GM18499 (cell line): Measurements from ENCODE around the gene MCOLN2.
"Not testable (repeated sequence)": the region's sequence is repeated elsewhere in the genome, so short reads cannot be mapped to it uniquely, and the experiment has no call there.

Experiments
- ATAC-seq: cut with Tn5 transposase; IDR thresholded peaks from one replicate; pipeline ENCODE4 v1.9.1; 2021; ENCODE audit warnings: moderate number of reproducible peaks; ENCODE audit not compliant: insufficient read depth, unreplicated experiment

MCOLN2 gene

GRCh38 chr1:84912726-84913554, 84.0 kb downstream of the MCOLN2 start:
- ATAC-seq = no peak

GRCh38 chr1:84908746-84909464, 88.0 kb downstream of the MCOLN2 start:
- not testable (repeated sequence) for ATAC-seq

- ATAC-seq = no peak
Measured at GRCh38 chr1:84907095-84907827, 89.7 kb downstream of the MCOLN2 start.

DNA sequence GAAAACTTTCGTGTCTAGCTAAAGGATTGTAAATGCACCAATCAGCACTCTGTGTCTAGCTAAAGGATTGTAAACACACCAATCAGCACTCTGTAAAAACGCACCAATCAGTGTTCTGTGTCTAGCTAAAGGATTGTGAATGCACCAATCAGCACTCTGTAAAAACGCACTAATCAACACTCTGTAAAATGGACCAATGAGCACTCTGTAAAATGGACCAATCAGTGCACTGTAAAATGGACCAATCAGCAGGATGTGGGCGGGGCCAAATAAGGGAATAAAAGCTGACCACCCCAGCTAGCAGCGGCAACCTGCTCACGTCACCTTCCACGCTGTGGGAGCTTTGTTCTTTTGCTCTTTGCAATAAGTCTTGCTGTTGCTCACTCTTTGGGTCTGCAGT, 94.2 kb downstream of the MCOLN2 start:
- not testable (repeated sequence) for ATAC-seq

GRCh38 chr1:84899969-84900368, 96.9 kb downstream of the MCOLN2 start:
- ATAC-seq = no peak

GRCh38 chr1:84896279-84896678, 100.6 kb downstream of the MCOLN2 start:
- no peak for ATAC-seq

DNA sequence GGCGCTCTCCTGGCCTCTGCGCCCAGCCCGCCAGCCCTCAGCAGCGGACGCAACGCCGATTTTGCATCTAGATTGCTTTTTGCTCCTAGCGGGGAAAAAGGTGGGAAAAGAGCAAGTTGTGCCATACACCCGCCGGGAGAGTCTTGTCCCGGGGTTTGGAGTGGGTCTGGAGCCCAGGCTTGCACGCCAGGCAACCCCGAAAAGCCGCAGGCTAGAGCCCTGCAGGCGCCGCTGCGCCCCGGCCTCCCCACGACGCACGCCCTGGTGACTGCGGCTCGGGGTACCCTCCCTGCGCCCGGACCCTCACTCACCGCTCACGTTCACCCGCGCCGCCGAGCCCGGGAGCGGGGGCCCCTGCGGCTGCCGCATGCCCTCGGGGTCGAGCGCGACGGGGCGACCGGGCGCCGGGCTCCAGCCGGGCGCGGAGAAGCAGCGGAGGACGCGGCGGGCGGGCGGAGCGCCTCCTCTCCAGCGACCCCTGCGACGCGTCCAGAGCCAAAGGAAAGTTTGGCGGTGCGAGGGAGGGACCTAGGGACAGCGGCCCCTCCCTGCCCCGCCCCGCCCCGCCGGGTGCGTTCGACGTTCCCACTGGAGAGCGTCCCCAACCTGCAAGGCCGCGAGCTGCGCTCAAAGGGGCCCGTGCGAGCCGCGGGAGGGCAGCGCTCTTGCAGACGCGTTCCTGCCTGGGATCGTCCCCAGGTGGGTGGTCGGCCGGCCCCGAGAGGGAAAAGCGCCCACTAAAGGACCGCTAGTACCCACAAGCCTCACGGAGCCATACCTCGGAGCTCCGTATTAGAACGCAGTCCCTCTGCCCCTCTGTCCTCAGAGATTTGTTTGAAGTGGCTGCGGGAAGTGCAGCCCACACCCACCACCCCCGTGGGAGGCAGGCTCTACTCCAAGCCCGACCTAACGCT, 104.0 kb downstream of the MCOLN2 start, which contains the start of gene LPAR3:
Gene LPAR3, minus strand, starts transcription at position 502 of the 914 bp plus-strand sequence. CDS start 27,086 bp downstream, outside the sequence.
- ATAC-seq = no peak

DNA sequence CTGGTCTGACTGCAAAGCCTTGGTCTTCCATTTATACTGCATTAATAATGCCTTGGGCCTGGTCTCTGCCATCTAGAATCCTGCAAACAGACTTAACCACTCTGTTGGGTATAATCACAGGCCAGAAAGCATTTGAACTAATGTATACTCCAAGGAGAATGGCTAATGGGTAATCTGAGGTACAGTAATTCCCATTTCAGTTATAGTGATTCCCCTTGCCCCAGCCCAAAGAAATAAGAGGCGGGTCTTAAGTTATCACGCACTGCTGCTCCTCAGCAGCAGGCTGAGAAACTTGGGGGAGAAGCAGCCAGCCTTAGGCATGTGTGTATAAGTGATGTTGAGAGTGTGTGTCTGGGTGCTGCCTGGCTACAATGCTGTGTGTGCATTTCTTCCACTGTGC, 106.3 kb downstream of the MCOLN2 start:
- ATAC-seq = no peak

- ATAC-seq = no peak
Measured at GRCh38 chr1:84889437-84889836, 107.5 kb downstream of the MCOLN2 start.

- ATAC-seq = no peak
Measured at GRCh38 chr1:84888753-84889152, 108.2 kb downstream of the MCOLN2 start.

GRCh38 chr1:84887261-84887934, 109.5 kb downstream of the MCOLN2 start:
- no peak for ATAC-seq

DNA sequence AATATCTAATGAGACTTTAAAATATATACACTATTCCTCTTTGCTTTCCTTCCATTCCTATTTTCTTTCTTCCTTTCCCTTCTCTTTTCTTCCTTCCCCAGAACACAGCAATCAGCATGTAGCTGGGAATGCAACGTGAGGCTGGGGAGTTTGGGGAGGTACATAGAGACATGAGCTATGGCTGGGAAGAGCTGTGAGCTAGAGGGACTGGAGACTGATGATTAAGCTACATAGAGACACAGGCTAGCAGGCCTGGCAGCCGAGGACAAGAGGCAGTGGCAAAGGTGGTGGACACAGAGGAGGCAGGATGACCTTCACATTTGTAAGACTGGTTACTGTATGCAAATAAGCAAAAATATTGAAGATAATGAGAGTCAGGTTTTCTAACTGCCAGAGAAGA, 111.4 kb downstream of the MCOLN2 start:
- no peak for ATAC-seq

DNA sequence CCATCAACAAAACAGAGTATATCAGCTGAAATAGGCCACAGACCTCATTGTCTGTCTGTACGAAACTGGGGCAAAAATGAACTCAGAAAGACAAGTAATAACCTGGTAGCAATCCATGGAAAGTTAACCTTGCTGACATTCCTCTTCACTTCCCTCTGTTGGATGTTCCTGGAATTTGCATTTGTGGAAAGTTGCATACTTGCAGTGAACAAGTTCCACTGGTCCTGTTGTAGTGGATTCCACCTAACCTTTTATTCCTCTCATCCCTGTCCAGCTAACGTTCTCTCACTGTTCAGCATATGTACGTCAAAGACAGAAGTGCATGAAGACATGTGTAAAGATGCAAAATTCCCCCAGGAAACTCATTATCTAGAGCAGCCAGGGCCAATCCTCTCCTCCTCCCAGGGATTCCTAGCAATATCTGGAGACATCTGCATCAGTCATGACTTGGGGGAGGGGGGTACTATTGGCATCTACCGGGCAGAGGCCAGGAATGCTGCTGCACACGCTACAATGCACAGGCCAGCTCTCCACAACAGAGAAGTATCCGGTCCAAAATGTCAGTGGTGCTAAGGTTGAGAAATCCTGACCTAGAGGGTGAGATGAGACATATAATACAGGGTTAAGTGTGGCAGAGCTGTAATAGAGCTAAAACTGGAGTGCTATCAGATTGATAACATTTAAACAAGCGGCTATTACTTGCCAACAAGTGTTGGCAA, 112.1 kb downstream of the MCOLN2 start:
- ATAC-seq = no peak

DNA sequence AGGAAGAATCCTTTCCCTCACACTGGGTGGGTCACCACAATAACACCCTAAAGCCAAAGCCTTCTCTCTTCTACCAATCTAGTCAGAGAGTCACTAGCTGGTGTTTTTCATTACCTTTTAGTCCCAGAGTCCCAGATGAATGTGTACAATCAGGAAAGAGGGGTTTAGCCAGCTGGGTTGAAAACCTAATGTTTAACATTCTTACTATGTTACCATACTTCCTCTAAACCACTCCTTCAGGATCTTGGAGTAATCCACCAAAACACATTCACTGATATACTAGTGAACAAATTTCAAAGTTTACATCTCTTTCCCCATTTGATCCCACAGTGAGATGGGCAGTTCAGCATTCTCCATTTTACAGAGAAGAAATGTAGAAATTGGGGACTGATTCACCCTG, 113.6 kb downstream of the MCOLN2 start:
- no peak for ATAC-seq

DNA sequence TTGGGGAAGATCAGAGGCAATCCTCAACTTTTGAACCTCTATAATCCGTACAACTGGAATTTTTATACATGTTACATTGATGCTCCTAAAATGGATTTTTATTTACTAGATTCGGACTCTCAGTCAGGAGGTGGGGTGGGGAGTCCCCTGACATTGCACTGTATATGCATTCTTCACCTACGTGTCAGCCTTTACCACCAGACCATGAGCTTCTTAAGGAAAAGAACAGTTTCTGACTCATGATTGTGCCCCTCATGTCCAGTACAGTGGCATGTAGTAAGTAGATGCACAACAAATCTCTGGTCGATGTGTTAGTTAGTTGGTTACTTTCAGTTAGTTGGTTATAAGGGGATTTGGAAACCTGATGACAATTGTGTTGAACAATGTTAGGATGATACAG, 119.3 kb downstream of the MCOLN2 start:
- ATAC-seq = no peak

DNA sequence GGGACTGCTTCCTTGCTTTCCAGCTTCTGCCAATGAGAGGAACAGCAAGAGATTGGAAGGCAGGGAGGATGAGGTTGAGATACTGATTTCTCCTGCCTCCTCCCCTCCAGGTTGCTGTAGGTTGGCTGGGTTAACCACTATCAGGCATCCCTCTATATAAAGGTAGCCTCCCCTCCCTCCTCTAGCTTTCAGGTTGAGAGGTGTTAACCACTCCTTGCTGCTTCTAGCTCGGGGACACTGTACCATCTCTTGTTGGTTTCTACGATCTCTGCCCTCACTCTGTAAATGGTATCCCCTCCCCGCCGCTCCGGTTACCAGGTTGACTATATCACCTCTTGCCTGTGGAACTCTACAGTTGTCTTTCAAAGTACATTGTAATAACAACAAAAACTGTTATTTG, 120.6 kb downstream of the MCOLN2 start:
- ATAC-seq = no peak
